ENCODE results near the gene KDR.

Gene KDR

DNA sequence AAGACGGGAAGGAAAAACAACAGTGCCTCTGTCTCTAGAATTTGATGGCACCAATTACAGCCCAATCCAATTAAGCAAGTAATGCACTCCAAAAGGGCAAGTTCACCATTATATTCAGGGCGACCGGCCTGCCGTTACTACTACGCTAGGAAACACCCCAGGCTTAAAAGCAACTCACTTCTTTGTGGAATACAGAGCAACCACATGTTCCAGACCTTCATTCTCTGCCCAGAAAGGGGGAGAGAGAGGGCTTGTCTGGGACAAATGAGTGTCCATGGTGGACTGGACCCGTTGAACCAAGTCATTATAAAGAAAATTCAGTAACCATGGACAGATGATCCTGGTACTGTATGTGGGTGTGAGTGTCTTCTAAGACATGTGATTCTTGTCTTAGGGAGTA is 1.6 kb downstream of the KDR start:
- DNase-seq (ENCODE audit: low read depth), result no peak

DNA sequence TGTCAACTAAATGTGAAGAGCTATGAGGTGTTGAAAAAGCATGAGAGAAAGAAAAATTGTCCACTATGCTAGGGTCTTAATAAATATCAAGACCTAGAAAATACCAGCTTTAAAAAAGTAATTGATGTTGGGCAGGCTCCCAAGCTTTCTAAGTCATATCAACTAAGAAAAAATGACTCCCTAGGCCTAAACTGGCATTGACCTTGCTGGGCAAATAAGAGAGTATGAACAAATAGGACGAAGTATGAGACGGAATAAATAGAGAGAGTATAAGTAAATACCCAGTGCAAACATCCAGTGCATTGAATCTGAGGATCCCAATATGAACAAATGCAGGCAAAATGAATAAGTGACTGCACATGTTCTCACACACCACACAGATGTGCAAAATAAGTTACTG is 3.2 kb downstream of the KDR start:
- no peak for DNase-seq (ENCODE audit: low read depth)

DNA sequence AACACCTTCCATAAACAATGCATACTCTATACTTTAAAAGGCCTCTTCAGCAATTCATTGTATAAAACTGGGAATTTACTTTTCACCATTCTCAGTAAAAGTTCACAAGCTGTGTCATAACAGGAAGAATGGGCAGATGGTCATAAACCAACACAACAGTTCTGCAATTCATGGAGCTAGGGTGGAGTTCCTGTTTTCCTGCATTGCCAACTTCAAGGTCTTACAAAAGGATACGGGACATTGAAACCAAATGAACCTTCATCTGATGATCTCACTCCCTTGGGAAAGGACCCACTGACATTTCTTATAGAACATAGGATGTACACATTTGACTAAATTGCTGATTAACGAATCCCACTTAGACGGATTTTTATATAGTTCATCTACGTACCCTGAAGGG is 4.1 kb downstream of the KDR start:
- no peak for DNase-seq (ENCODE audit: low read depth)

DNA sequence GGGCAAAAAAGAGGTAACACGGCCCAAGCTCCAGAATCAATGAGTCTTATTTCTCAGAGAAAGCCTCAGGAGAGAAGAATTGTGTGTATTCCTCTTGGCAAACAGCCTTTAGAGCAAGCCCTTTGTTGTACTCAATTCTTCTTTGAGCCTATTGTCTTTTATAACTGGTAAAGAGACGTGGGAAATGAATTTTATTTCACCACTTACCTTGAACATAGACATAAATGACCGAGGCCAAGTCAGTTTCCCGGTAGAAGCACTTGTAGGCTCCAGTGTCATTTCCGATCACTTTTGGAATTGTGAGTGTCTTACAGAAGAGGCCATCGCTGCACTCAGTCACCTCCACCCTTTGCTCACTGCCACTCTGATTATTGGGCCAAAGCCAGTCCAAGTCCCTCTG is 7.0 kb downstream of the KDR start:
- no peak for DNase-seq (ENCODE audit: low read depth)

DNA sequence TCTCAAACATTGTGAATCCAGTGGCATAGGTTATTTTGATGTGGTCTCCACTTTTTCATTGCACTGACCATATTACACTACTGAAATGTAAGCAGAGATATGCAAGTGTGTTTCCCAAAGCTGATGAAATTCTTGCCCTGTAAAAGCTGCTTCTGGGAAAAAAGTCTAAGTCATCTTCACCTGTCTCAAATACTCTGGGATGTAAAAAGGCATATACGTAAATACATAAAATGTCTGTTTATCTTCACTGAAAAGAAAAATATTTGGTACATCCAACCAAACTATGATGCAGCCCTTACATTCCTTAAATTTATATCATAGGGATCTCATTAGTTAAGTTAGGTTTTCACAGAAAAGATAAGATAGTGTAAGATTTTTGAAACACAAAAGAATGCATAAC is 7.9 kb downstream of the KDR start:
- no peak for DNase-seq (ENCODE audit: low read depth)

DNA sequence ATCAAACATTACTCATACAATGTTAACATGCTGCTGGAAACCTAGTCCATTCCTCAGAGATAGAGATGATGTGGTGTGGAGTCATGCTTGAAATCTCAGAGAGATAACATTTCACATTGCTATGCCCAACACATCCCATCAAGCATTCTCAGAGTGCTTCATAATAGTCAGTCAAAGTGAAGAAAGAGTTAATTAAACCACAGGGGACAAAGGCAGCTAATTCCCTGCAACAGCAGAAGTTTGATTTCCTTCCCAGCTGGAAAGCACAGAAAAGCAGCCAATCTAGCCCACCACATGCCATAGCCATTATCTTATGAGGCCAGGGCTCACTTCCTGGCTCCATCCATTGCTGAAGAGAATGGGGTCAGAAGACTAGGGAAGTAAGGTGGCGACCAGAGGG is 8.9 kb downstream of the KDR start:
- no peak for DNase-seq (ENCODE audit: low read depth)

DNA sequence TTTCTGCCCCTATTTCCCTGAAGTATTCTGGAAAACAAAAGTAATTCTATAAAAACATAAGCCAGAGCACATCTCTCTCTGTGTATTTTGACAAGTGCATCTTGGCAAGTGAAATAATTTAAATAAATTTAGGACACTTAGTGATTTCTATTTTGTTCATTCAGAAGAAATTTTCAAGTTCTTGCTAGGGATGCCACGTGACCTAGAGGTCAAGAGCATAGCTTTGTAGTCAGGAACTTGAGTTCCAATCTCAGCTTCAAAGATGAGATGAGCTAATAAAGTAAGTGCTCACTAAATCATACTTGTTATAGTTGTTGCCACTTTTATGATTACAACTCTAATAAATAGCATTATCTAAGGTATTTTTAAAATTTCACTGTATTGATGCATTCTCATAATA is 13.8 kb downstream of the KDR start:
- DNase-seq (ENCODE audit: low read depth), result no peak

DNA sequence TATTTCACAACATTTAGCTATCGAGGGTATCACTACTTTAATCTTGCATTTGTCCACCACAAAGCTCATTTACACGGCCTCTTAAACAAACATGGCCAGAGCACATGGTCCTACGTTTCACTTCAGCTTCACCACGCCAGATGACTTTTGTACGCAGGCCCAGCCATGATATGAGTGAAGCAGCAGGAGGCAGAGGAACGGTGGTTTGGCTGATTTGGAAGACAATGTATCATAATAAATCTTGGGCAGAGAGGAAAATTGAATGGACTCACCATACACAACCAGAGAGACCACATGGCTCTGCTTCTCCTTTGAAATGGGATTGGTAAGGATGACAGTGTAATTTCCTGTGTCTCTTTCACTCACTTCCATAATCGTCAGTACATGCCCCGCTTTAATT is 15.3 kb downstream of the KDR start:
- no peak for DNase-seq (ENCODE audit: low read depth)

DNA sequence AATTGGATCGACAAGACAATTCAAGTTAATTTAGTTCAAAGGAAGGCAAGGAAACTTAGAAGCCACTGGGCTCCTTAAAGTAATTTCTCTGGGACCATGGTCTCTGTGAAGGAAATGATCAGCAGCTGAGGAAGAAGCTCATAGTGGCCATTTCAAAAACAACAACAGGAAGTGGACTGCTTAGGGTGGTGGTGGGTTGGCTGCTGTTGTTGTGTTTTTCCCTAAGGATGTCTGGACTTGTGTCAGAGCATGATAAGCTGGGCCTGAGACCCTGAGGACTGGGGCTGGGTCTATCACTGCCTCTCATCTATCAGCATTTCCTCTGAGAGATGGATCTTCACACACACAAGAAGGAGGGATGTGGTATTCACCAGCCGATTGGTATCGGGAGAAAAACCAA is 18.3 kb downstream of the KDR start:
- DNase-seq (ENCODE audit: low read depth), result no peak

DNA sequence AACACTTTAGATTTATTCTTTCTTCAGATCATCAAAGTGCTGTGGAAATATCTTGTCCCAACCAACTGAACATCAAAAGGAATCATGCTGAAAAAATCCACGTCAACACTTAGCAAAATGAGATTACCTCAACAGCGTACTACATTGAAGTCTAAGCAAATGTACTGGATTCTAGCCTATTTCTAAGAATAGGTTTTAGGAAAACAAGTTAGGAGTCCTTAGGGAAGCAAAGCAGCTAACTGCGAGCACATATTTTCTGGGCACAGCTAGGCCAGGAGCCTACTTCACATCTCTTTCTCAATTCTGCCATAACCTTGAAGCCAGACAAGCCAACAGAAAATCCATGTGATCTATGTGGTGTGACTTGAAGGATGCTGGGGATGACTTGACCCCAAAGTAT is 22.2 kb downstream of the KDR start:
- no peak for DNase-seq (ENCODE audit: low read depth)

DNA sequence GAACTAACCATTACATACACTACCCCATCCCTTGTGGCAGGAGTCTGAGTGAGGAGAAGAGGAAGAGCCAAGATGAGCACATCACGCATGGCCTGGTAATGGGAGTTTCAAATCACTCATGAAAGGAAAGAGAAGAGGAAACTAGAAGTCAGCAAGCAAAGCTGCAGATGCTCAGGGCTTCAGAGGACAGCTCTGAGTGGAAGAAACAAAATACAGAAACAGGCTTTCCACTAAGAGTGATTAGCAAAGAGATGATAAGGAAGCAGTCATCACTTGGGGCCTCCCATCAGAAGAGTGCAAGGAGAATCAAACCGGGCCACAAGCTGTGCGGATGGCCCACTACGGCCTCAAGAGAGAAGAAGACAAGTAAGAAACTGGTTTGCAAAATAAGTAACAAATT is 25.6 kb downstream of the KDR start:
- no peak for DNase-seq (ENCODE audit: low read depth)

DNA sequence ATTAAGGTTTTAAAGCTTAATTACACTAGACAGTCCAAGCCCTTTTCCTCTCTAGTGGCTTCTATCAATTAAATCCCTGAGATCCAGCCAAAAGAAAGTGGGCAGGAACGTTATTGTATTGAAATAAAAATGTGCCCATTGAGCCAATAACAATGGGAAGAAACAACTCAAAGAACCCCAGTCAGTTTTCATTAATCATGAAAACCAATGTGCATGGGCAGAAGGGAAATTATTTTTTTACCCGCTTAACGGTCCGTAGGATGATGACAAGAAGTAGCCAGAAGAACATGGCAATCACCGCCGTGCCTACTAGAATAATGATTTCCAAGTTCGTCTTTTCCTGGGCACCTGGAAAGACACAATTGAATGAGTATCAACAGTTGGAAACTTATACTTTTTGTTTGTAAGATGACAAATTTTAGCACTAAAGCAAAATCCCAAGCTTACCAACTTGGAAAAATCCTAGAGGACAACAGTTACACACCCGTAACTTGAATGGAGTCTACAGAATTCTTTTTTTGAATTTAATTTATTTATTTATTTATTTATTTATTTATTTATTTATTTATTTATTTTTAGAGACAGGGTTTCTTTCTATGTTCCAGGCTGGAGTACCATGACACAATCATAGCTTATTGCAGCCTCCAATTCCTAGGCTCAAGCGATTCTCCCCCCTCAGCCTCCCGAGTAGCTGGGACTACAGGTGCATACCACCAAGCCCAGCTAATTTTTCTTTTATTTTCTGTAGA is 26.8 kb downstream of the KDR start:
- no peak for DNase-seq (ENCODE audit: low read depth)

DNA sequence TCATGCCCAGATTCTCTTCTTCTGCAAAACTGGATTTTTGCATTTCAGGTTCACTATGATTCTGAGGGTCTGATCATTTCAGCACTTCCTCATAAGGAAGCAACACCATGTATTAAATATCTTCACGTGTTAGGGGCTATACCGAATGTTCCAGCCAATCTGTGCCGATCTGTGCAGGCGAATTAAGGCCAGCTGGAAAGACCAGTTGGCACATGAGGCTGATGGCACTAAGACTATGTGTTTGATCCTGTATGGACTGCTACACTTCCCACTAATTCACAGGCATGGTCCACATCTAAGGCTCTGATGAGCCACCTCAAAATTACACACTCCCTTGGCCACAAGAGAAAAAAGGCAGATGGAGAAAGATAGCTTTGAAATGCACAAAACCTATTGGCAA is 28.8 kb downstream of the KDR start:
- no peak for DNase-seq (ENCODE audit: low read depth)

DNA sequence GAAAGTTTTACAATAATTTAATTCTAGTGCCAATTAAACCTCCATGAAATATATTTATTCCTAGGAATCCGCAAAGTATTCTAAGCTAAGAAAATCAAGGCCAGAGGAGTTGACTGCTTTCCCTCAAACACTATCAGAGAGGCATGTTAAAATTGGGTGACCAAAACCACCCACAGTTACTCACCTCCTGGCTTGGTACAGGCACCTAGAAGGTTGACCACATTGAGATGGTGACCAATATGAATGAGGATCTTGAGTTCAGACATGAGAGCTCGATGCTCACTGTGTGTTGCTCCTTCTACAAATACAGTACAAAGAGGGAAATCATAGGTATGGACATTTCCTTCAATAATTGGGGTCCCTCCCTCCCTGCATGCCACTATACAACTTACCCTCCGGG is 29.4 kb downstream of the KDR start:
- DNase-seq (ENCODE audit: low read depth), result no peak

DNA sequence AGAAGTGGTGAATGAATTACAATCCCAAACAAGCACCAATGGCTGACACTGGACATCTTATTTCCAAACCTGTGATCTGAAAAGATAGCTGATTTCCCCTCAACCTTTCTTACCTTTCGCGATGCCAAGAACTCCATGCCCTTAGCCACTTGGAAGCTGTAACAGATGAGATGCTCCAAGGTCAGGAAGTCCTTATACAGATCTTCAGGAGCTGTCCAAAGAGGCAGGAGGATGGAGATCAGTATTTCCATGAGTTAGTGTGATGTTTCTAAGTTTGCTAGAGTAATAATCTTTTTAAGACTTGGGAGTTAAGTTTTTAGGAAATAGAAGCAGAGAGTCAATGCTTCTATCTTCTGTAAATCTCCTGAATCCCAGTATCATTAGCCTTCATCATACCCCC is 32.9 kb downstream of the KDR start:
- no peak for DNase-seq (ENCODE audit: low read depth)

DNA sequence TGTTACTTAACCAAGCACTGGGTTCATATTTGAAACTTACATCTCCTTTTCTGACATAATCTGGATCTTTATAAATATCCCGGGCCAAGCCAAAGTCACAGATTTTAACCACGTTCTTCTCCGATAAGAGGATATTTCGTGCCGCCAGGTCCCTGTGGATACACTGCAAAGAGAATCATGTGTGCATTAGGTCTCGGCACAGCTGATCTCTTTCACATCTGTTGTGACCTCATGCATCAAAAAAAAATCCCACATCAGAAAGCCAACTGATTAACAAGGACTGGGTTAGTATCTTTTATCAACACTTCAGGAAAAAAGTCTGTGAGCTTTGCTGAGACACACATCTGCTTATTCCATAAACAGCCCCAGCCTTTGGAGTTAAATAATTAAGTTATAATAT is 35.5 kb downstream of the KDR start:
- no peak for DNase-seq (ENCODE audit: low read depth)

DNA sequence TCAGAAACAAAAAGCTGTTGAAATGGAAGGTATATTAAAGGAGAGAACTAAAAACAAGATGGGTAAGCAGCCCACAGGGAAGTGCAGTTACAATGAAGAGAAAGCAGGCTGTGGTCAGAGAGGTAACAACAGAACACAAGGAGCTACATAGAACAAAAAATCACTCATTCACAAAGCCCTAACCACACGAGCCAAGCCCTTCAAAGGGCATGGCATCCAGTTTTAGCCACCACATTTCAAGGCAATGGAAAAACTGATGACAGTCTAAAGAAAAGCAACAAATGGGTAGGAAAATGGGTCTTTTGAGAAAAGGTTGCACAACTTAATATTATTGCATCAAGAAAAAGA is 37.5 kb downstream of the KDR start:
- DNase-seq (ENCODE audit: low read depth), result no peak

DNA sequence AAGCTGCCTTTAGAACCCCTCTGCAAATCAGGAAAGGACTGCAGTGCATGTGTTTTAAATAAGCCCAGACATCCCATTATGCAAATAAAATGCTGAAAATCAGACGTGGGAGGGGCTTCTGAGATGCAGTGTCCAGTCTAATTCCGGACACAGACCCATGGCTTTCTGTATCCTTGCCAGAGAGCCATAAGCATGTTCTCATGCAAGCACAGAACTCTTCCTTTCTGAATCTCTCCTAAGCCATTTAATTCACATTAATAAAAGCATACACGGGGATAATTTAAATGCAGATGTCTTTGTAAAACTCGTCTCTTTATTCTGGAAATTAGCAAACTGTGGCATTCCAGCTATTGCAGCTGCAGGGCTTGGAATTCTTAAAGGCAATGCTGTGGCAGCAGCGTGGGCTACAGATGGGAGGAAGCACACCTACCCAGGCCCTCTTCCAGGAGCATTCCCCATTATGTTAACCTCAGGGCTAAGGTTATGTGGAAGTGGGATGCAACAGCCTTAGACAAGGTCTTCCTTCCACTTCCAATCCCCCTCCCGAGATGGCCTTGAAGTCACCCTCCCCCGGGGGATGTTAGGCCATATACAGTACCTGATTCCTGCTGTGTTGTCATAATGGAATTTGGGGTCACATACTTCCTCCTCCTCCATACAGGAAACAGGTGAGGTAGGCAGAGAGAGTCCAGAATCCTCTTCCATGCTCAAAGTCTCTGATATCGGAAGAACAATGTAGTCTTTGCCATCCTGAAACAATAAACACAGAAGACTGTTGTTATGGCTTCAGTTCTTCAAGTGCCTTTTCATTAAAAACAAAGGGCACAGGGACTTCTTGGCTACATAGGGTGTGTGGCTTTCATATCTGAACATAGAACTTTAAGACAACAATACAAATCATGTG is 38.1 kb downstream of the KDR start:
- no peak for DNase-seq (ENCODE audit: low read depth)

DNA sequence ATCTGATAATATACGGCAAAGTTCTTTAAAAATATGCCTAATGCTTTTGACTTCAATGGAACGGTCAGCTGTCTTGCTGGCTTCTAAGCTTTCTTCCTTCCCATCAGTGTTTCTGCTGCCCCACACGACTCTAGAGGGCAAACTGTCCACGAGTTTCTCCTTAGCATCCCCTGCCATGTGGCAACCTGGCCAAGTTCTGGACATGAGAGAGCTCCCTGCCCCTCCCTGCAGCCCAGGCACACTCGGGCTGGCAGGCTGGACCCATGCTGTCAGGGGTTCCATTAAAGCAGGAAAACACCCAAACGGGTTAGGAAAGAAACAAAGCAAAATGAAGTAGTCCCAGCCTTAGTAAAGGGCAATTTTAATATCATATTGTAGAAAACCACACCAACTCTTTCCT is 38.8 kb downstream of the KDR start:
- no peak for DNase-seq (ENCODE audit: low read depth)

DNA sequence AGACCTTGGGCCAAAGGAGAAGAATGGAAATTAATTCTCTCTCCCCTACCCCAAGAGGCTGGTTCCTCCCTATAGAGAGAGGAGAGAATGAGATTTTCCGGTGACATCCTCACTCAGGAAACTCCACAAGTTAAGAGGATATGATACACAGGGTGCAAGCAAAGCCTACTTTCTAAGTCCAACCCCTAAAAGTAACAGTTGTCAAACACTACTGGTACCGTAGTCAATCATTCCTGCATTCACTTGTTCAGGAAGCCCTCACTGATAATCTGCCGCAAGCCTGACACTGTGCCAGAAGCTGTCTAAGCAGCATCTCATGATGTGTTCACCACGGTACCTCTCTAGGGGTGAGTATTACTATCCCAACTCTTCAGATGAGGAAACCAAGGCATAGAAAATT is 41.7 kb downstream of the KDR start:
- DNase-seq (ENCODE audit: low read depth), result no peak

DNA sequence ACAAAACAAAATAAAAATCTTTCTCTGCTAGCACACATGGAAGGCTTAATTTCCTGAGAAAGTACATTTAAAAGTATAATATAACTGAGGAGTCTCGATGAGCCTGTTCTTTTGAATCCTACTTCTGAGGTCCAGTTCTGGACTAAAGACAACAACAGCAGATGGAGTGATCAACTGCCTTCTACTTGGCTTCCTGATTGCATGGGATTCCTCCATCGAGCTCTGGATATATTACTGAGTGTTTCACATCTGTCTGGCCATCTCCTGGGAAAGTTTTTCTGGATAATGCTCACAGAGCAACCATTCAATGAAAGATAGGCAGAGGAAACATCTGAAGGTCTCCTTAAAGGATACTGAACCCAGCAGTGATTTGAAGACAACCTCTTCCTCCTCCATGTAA is 42.6 kb downstream of the KDR start:
- DNase-seq (ENCODE audit: low read depth), result no peak

DNA sequence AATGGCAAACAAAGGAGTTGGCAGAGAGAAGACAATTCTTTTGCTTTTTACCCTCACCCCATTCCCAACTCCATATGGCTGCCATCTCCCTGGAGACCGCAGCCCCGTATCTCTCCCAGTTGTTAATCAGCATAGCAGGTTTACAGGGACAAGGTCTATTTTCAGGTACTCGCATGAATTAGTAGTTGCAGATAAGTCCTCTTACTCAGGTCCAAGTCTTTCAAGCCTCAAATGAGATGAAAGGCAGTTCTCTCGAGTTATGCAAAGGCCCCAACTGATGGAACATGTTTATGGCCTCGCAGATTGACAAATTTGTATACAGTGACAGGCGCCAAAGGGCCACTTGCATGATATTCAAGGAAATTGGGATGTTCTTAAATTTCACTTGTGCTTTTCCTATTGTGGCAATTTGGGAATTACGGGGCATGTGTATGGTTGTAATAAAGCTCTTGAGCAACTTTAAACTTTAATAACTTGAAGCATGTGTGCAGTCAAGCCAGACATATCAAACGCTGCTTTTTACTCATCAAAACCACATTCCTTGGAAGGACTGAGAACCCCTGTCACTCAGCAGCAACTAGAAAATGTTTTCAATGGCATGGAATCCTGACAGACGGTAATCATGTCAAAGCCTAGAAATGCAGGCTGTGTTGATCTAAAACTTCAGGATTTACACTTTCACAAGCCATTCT is 45.1 kb downstream of the KDR start:
- no peak for DNase-seq (ENCODE audit: low read depth)

DNA sequence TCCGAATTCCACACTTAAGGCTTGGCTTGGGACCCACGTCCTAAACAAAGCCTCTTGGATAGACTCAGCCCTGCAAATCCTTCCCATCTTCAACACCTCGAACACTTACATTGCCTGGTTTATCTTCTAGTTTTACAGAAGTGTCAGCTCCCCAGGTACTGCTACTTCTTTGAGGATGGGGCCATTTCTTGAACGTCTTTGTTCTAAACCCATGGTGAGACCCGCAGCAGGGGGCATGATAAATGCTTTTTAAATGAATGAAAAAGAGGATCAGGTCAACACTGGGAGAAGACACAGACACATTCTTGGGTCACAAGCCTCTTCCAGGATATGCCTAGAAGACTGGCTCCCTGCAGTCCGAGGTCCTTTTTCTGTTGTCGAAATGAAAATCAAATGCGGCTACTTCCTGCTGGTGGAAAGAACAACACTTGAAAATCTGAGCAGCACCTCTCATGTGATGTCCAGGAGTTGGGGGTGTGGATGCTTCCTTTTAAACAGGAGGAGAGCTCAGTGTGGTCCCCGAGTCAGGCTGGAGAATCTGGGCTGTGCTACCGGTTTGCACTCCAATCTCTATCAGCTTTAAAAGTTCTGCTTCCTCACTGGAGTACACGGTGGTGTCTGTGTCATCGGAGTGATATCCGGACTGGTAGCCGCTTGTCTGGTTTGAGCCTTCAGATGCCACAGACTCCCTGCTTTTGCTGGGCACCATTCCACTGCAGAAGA is 45.8 kb downstream of the KDR start:
- DNase-seq (ENCODE audit: low read depth), result no peak

Measured in stimulated activated CD8-positive, alpha-beta memory T cell treated with anti-CD3 and anti-CD28 coated beads, Interleukin-4, amount 100 ng/mL, for 24 hours (primary cell).